Loucy (cell line): Measurements from ENCODE around the gene UCN3.
"Not testable (repeated sequence)": the region's sequence is repeated elsewhere in the genome, so short reads cannot be mapped to it uniquely, and the experiment has no call there.

ENCODE experiments used
- H2AFZ ChIP-seq: fragments of 200-600 bp; sonication (generic); 2 replicates; pipeline ENCODE4 v1.6.0; 2016; ENCODE audit warnings: antibody characterized with exemption, mild to moderate bottlenecking, low read length, moderate library complexity
- H3F3A ChIP-seq: fragments of 200-600 bp; 2 replicates; pipeline ENCODE4 v1.6.0; 2016; ENCODE audit warnings: antibody characterized with exemption, low read depth, mild to moderate bottlenecking
- H3K27me3 ChIP-seq: fragments of 200-600 bp; sonication (generic); 2 replicates; pipeline ENCODE4 v1.6.1; 2014; ENCODE audit warnings: low read length, mild to moderate bottlenecking; ENCODE audit not compliant: insufficient read depth, poor library complexity, severe bottlenecking
- H3K36me3 ChIP-seq: fragments of 200-600 bp; sonication (generic); 2 replicates; pipeline ENCODE4 v1.6.1; 2016; ENCODE audit warnings: low read length; ENCODE audit not compliant: insufficient read depth
- H3K4me1 ChIP-seq: fragments of 200-600 bp; sonication (generic); 2 replicates; pipeline ENCODE4 v1.5.1; 2014; ENCODE audit warnings: low read length, mild to moderate bottlenecking; ENCODE audit not compliant: insufficient read depth, poor library complexity, severe bottlenecking
- H3K4me2 ChIP-seq: fragments of 200-600 bp; sonication (generic); 2 replicates; pipeline ENCODE4 v1.6.0; 2014; ENCODE audit warnings: antibody characterized with exemption, low read length, low read depth, mild to moderate bottlenecking; ENCODE audit not compliant: poor library complexity, severe bottlenecking
- H3K4me3 ChIP-seq: fragments of 200-600 bp; sonication (generic); 2 replicates; pipeline ENCODE4 v1.5.1; 2014; ENCODE audit warnings: low read length, mild to moderate bottlenecking, mixed read lengths; ENCODE audit not compliant: poor library complexity, severe bottlenecking
- H3K79me2 ChIP-seq: fragments of 200-600 bp; sonication (generic); 2 replicates; pipeline ENCODE4 v1.6.1; 2014; ENCODE audit warnings: low read length; ENCODE audit not compliant: insufficient read depth
- H3K9ac ChIP-seq: fragments of 200-600 bp; sonication (generic); 2 replicates; pipeline ENCODE4 v1.6.0; 2014; ENCODE audit warnings: mild to moderate bottlenecking, low read depth, low read length, moderate library complexity; ENCODE audit not compliant: poor library complexity, severe bottlenecking
- H3K9me2 ChIP-seq: fragments of 200-600 bp; sonication (generic); replicated peaks from 2 replicates; pipeline ENCODE4 v1.6.1; 2016; ENCODE audit warnings: low read depth, low read length, mixed read lengths
- H3K9me3 ChIP-seq: fragments of 200-600 bp; sonication (generic); 2 replicates; pipeline ENCODE4 v1.6.1; 2014; ENCODE audit warnings: mild to moderate bottlenecking, antibody characterized with exemption, low read length, low read depth; ENCODE audit not compliant: insufficient read depth
- H4K20me1 ChIP-seq: fragments of 200-600 bp; sonication (generic); 2 replicates; pipeline ENCODE4 v1.6.0; 2014; ENCODE audit warnings: antibody characterized with exemption, low read length, mild to moderate bottlenecking; ENCODE audit not compliant: insufficient read depth, poor library complexity, severe bottlenecking
- EZH2phosphoT487 ChIP-seq: fragments of 200-600 bp; IDR thresholded peaks from 2 replicates; pipeline ENCODE4 v1.6.1; 2018; ENCODE audit warnings: antibody characterized with exemption, mild to moderate bottlenecking, moderate library complexity, borderline replicate concordance
- TF ChIP-seq, protein P1 (sequence below): fragments of 200-600 bp; sonication (generic); conservative IDR thresholded peaks from 2 replicates; pipeline ENCODE4 v1.5.1; 2014; ENCODE audit warnings: mild to moderate bottlenecking, antibody characterized with exemption, low read length

Gene UCN3

GRCh38 chr10:5373307-5373706 lies 8.5 kb downstream of the UCN3 start:
- H3K4me1 ChIP-seq: no peaks in the 10 kb centered on the region
- H3K9ac ChIP-seq: no peak overlapping the region
- TF ChIP-seq EZH2phosphoT487: no peak
- TF ChIP-seq, protein P1, sequence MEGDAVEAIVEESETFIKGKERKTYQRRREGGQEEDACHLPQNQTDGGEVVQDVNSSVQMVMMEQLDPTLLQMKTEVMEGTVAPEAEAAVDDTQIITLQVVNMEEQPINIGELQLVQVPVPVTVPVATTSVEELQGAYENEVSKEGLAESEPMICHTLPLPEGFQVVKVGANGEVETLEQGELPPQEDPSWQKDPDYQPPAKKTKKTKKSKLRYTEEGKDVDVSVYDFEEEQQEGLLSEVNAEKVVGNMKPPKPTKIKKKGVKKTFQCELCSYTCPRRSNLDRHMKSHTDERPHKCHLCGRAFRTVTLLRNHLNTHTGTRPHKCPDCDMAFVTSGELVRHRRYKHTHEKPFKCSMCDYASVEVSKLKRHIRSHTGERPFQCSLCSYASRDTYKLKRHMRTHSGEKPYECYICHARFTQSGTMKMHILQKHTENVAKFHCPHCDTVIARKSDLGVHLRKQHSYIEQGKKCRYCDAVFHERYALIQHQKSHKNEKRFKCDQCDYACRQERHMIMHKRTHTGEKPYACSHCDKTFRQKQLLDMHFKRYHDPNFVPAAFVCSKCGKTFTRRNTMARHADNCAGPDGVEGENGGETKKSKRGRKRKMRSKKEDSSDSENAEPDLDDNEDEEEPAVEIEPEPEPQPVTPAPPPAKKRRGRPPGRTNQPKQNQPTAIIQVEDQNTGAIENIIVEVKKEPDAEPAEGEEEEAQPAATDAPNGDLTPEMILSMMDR: no peak
- H3K27me3 ChIP-seq: no peaks in the 10 kb centered on the region
- no peak overlapping the region for H3K4me2 ChIP-seq
- H3F3A ChIP-seq: peaks cover 10% of the 10 kb centered on the region; the same call in 1 of the 2 replicates
- no peak overlapping the region for H2AFZ ChIP-seq
- H3K9me3 ChIP-seq: no peaks in the 10 kb centered on the region
- no peaks in the 10 kb centered on the region for H4K20me1 ChIP-seq
- no peaks in the 10 kb centered on the region for H3K79me2 ChIP-seq
- no peaks in the 10 kb centered on the region for H3K36me3 ChIP-seq
- H3K9me2 ChIP-seq: no peaks in the 10 kb centered on the region
- no peak overlapping the region for H3K4me3 ChIP-seq

DNA sequence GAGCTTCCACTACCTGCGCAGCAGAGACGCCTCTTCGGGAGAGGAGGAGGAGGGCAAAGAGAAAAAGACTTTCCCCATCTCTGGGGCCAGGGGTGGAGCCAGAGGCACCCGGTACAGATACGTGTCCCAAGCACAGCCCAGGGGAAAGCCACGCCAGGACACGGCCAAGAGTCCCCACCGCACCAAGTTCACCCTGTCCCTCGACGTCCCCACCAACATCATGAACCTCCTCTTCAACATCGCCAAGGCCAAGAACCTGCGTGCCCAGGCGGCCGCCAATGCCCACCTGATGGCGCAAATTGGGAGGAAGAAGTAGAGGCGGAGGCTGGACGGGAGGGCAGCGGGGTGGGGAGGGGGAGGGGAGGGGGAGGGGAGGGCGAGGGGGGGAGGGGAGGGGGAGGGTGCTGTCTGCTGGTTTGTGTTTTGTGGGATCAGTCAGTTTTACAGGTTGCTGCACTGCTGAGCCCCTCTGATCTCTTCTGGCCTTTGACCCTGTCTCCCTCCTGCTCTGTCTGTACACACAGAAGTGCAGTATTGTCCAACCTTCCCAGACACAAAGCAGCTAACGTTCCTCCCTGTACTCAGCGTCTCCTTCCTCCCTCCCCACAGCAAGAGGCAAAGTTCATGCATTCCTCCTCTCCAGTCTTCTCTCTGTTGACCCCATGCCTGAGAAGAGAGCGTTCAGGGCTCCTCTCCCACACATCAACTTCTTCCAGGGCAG lies 9.3 kb downstream of the UCN3 start:
- TF ChIP-seq, protein P1: no peak
- no peak for TF ChIP-seq EZH2phosphoT487
- Histone ChIP-seq H3K9me3 (no peaks in the 10 kb centered on the region), H3K27me3 (no peaks in the 10 kb centered on the region), H2AFZ (no peak overlapping the region), H3K79me2 (no peaks in the 10 kb centered on the region), H3K4me1 (no peaks in the 10 kb centered on the region), H3K36me3 (no peaks in the 10 kb centered on the region), H3K4me3 (no peak overlapping the region), H3K9ac (no peak overlapping the region), H3K9me2 (no peaks in the 10 kb centered on the region), H4K20me1 (no peaks in the 10 kb centered on the region), H3K4me2 (no peak overlapping the region), H3F3A (peaks cover 10% of the 10 kb centered on the region; the same call in 1 of the 2 replicates)

- Histone ChIP-seq H3K4me2 (no peak overlapping the region), H3K9me2 (no peaks in the 10 kb centered on the region), H3K36me3 (no peaks in the 10 kb centered on the region), H3F3A (no peaks in the 10 kb centered on the region), H3K4me3 (no peak overlapping the region), H4K20me1 (no peaks in the 10 kb centered on the region), H2AFZ (no peak overlapping the region), H3K9me3 (no peaks in the 10 kb centered on the region), H3K9ac (no peak overlapping the region), H3K79me2 (no peaks in the 10 kb centered on the region), H3K27me3 (peaks cover 5% of the 10 kb centered on the region), H3K4me1 (no peaks in the 10 kb centered on the region)
- TF ChIP-seq, protein P1: no peak
- TF ChIP-seq EZH2phosphoT487: no peak
Measured at GRCh38 chr10:5376450-5376849, 11.7 kb downstream of the UCN3 start.

DNA sequence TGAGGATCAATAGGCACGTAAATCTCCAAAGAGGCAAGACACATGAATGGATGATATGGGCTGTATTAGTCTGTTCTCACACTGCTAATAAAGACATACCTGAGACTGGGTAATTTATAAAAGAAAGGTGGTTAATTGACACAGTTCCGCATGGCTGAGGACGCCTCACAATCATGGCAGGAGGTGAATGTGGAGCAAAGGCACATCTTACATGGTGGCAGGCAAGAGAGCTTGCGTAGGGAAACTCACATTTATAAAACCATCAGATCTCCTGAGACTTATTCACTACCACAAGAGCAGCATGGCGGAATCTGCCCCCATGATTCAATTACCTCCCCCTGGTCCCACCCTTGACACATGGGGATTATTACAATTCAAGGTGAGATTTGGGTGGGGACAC lies 14.4 kb downstream of the UCN3 start:
- H3K9me2 ChIP-seq, H3F3A ChIP-seq, H4K20me1 ChIP-seq, H3K4me3 ChIP-seq, H3K9me3 ChIP-seq, H2AFZ ChIP-seq, H3K79me2 ChIP-seq, H3K4me2 ChIP-seq, H3K4me1 ChIP-seq, H3K27me3 ChIP-seq, H3K9ac ChIP-seq, H3K36me3 ChIP-seq: not testable (repeated sequence)

GRCh38 chr10:5380395-5380794 lies 15.6 kb downstream of the UCN3 start:
- H3F3A ChIP-seq, H3K79me2 ChIP-seq, H3K4me1 ChIP-seq, H3K9me3 ChIP-seq, H3K4me3 ChIP-seq, H4K20me1 ChIP-seq, H2AFZ ChIP-seq, H3K36me3 ChIP-seq, H3K27me3 ChIP-seq, H3K9ac ChIP-seq, H3K9me2 ChIP-seq, H3K4me2 ChIP-seq: not testable (repeated sequence)
